ENCODE data around the gene ASPM. TPM values are rescaled to one million over a fixed set of nuclear protein-coding genes. Genes with fewer than 3 reads are reported as not detected.
A peak's percentile ranks its signal among the peaks of the same experiment; 100 is the strongest.
"Not testable (repeated sequence)": the region's sequence is repeated elsewhere in the genome, so short reads cannot be mapped to it uniquely, and the experiment has no call there.

ASPM gene
- total RNA-seq, 1 experiment from 2014 or later = 18.7 TPM

DNA sequence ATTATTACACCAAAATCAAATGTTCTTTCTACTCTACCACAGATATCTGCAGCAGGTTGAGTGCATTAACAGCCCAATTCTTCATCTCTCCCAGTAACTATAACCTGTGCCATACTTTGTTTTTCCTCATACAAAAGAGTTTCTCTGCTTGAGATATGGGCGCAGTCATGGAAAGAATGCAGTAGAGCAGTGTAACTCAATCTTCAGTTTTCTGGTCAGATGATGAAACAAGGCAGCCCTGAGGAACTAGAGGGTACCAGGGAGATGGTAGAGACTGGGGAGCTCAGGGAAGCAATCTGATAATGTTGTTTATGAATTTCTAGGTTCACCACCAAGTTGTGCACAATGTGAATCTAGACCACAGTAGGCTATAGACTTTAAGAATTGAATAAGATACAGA, 39.6 kb downstream of the ASPM start:
- H3K36me3 ChIP-seq = peaks cover 84% of the 10 kb centered on the region
- no peak for DNase-seq
- no peaks in the 10 kb centered on the region for H3K27me3 ChIP-seq
- no peak overlapping the region for H3K4me3 ChIP-seq
- no peaks in the 10 kb centered on the region for H3K9me3 ChIP-seq

DNA sequence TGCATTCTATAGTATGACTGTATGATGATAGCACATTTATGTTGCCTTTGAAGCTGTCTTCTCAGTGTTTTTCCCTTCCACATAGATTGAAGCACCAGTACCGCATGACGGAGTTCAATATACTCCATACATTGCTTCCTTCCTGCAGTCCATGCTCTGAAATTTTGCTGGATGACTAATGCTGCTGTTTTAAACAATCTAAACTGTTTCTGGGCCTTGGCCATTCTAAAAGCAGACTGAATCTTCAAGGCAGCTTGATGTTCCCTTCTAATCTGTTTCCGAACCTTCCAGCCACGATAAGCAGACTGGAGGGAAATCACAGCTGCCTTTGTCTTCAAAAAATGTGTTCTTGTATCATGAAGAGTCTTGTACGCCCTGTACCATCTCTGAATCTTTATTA, 43.2 kb downstream of the ASPM start:
- H3K9me3 ChIP-seq = no peaks in the 10 kb centered on the region
- peaks cover 84% of the 10 kb centered on the region for H3K36me3 ChIP-seq

DNA sequence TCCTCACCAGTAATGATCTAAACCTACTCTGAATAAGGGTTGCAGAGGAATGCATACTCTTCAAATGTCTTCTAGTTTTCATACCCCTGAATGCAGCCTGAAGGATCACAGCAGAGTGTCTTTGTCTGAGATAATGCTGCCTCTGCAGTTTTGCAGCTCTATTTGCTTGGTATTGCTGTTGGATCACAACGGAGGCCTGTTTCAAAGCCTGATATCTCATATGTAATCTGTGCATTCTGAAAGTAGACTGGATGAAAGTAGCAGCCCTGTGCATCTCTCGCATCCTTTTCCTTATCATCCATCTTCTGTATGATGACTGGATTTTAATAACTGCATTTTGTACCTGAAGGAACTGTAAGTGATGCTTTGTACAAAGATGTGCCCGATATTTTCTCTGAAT, 44.5 kb downstream of the ASPM start:
- no peaks in the 10 kb centered on the region for H3K9me3 ChIP-seq
- H3K27me3 ChIP-seq = no peaks in the 10 kb centered on the region
- no peak overlapping the region for H3K4me3 ChIP-seq
- DNase-seq = no peak
- peaks cover 78% of the 10 kb centered on the region for H3K36me3 ChIP-seq

More for the DNA sequence above, 43.2 kb downstream of the ASPM start:
- Histone ChIP-seq H3K4me3 (no peak overlapping the region), H3K27me3 (no peaks in the 10 kb centered on the region)
- no peak for DNase-seq

DNA sequence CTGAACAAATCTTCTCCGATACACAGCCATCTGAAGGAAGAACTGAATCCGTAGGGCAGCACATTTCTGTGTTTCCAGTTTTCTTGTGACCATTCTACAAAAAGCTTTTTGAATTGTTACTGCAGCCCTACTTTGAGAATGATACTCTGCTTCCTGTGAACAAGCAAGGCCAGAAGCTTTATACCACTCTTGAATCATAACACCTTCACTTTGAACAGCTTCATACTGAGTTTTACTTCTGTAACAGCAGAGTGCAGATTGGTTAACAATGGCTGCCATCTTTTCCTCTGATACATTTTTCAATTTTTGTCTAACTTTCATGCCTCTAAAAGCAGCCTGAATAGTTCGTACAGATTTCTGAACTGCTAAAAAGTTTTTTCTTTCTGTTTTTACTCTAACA, 45.8 kb downstream of the ASPM start:
- no peak for DNase-seq
- Histone ChIP-seq H3K9me3 (no peaks in the 10 kb centered on the region), H3K36me3 (peaks cover 82% of the 10 kb centered on the region), H3K27me3 (no peaks in the 10 kb centered on the region), H3K4me3 (no peak overlapping the region)

DNA sequence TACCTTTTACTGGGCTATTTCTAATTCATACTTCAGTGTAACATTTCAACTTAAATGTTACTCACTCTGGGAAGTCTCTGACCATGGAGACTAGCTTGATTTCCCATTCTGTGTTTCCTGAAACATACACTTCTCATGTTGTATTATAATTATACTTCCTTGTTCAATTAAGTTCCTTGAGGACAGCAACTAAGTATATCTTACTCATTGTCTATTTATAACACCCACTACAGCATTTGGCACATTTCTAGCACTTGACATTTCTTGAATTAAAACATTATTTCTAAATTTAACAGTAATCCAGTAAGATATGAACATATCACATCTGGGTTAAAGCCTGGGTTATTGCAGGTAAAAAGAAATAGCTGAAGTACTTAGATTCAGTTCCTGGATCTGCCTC, 47.0 kb downstream of the ASPM start:
- H3K36me3 ChIP-seq = peaks cover 82% of the 10 kb centered on the region
- no peaks in the 10 kb centered on the region for H3K9me3 ChIP-seq
- DNase-seq = no peak

DNA sequence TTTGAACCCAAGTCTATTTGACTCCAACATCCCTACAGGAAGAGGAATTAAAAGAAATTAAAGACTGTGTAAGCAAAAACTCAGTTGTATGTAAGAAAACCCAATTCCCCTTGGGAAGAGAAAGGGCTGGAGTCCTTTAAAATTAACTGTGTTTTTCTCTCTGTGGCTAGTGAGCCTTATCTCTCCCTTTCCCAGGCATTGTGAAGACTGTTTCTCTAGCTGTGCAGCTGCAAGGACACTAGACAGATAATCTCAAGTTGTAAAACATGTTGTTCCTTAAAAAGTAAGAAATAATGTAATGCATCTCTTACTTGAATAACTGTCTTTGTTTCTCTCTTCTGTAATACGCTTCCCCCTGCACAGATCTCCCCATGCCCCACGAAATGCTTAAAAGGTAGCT, 49.5 kb downstream of the ASPM start:
- not testable (repeated sequence) for H3K27me3 ChIP-seq, DNase-seq, H3K9me3 ChIP-seq, H3K4me3 ChIP-seq
- H3K36me3 ChIP-seq = peaks cover 79% of the 10 kb centered on the region

More for the DNA sequence above, 47.0 kb downstream of the ASPM start:
- no peak overlapping the region for H3K4me3 ChIP-seq
- no peaks in the 10 kb centered on the region for H3K27me3 ChIP-seq

DNA sequence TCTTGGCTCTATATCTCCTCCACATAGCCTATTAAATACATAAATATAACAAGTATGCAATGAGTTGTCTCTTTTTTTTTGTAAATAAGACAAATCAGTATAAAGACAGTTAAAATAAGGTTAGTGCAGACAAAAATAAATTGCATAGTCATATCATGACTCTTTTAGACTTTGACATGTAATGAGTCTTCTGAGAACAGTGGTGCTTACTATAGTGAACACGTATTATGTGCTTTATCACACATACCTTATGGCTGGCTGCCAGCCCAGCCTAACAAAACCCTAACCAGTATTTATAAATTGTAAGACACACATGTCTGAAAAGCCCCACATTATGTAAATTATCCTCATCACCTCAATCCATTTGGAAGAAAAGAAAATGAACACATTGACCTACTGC, 50.3 kb downstream of the ASPM start:
- H3K27me3 ChIP-seq = no peaks in the 10 kb centered on the region
- DNase-seq = no peak
- peaks cover 79% of the 10 kb centered on the region for H3K36me3 ChIP-seq
- H3K4me3 ChIP-seq = no peak overlapping the region
- H3K9me3 ChIP-seq = no peaks in the 10 kb centered on the region

DNA sequence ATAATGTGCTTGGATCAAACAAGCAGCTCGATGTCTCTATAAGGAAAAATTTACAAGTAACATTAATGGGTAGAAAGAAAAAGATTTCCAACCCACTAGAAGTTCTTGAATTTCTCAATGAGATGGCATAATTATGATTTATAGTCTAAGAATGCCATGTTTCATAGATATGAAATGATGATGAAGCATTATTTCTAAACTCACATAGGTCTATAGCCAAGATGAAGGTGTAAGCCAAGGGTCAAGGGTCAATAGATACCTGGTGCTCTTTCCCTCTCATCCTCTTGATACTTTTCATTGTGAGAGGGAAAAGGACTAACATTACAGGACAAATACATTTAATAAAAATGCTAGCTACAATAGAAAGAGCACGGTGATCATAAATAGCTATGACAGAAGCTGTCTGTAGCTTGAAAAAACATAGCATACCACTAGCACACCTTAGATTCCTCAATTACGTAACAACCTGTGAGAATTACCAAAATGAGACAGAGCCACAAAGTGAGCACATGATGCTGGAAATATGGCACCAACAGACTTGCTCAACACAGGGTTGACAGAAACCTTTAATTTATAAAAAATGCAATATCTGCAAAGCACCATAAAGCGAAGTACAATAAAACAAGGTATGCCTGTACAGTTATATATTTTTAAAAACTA, 53.1 kb downstream of the ASPM start:
- Histone ChIP-seq H3K4me3 (no peak overlapping the region), H3K36me3 (peaks cover 86% of the 10 kb centered on the region), H3K27me3 (no peaks in the 10 kb centered on the region), H3K9me3 (no peaks in the 10 kb centered on the region)
- no peak for DNase-seq

DNA sequence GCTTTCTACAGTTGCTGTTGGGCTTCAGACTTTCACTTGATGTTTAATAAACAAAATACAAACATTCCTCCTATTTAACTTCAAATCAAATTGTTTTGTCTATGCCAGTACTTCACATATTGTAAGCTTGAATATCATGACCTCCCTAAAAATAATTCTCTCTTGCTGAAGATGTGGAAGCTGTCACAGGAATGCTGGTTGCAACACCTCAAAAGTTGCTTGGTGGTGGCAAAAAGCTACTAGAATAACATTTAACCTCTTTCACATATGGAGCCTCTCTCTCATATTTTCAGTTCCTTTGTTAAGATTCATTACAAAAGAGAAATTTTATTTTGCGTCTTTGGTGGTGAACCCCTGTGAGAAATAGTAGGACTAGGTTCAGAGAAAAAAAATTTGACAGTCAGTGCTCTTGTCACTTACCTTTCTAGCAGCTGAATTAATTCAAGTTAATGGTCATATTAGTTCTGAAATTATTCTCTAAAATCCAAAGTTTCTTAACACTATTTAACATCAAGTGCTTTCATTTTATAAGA, 53.9 kb downstream of the ASPM start:
- Histone ChIP-seq H3K36me3 (peaks cover 92% of the 10 kb centered on the region), H3K9me3 (no peaks in the 10 kb centered on the region), H3K27me3 (no peaks in the 10 kb centered on the region), H3K4me3 (no peak overlapping the region)
- DNase-seq = no peak

DNA sequence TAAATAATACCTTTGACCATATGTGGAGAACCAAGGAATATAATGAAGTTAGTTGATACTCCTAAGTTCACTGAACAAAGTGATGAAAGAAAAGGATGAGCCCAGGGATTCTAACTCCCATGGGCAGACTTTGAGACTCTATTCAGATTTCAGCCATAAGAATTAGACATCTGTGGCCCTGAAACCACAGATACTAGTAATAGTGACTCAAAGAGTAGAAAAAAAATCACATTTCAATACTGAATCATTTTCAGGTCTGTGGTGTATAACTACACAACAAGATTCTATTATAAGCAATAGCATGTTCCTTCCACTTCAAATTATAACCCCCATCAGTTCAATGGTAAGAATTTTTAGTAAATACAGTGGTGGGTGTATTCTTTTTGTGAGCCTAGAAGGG, 63.0 kb downstream of the ASPM start:
- peaks cover 76% of the 10 kb centered on the region for H3K36me3 ChIP-seq
- DNase-seq = no peak
- no peak overlapping the region for H3K4me3 ChIP-seq
- H3K9me3 ChIP-seq = peaks cover 15% of the 10 kb centered on the region
- H3K27me3 ChIP-seq = no peaks in the 10 kb centered on the region

DNA sequence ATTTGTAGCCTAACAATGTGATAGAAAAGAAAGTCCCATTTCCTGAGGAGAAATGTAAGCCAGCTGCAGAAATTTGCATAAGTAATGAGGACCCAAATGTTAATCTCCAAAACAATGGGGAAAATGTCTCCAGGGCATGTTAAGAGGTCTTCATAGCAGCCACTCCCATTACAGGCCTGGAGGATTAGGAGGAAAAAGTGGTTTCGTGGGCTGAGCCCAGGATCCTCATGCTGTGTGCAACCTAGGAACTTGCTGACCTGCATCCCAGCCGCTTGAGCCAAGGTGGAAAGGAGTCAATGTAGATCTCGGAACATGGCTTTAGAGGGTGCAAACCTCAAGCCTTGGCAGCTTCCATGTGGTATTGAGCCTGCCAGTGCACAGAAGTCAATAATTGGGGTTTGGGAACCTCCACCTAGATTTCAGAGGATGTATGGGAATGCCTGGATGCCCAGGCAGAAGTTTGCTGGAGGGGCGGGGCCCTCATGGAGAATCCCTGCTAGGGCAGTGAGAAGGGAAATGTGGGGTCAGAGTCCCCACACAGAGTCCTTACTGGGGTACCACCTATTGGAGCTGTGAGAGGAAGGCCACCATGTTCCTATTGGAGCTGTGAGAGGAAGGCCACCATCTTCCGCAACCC, 65.2 kb downstream of the ASPM start:
- Histone ChIP-seq H3K9me3 (peaks cover 15% of the 10 kb centered on the region), H3K36me3 (peaks cover 54% of the 10 kb centered on the region), H3K4me3 (no peak overlapping the region), H3K27me3 (no peaks in the 10 kb centered on the region)
- peak; percentile 6 for DNase-seq

DNA sequence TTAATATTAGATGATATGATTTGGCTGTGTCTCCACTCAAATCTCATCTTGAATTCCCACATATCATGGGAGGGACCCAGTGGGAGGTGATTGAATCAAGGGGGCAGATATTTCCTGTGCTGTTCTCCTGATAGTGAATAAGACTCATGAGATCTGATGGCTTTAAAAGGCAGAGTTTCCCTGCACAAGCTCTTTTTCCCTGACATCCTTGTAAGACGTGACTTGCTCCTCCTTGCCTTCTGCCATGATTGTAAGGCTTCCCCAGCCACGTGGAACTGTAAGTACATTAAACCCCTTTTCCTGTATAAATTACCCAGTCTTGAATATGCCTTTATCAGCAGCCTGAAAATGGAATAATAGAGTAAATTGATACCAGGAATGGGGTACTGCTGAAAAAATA, 66.1 kb downstream of the ASPM start:
- H3K9me3 ChIP-seq = peaks cover 17% of the 10 kb centered on the region
- DNase-seq = no peak
- H3K36me3 ChIP-seq = peaks cover 45% of the 10 kb centered on the region
- H3K27me3 ChIP-seq = no peaks in the 10 kb centered on the region
- no peak overlapping the region for H3K4me3 ChIP-seq

DNA sequence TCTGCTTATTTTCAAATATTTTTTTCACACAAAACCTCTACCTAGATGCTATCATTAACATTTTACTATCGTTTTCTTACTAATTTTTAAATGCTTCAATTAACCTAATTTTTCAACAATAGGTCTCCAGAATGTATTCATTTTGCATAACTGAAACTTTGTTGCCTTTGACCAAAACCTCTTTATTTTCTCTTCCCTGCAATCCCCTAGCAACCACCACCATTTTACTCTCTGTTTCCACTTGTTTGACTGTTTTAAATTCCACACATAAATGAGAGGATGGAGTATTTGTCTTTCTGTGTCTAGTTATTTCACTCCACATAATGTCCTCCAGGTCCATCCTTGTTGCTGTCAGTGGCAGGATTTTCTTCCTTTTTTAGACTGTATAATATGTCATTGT, 69.9 kb downstream of the ASPM start:
- peaks cover 7% of the 10 kb centered on the region for H3K36me3 ChIP-seq
- H3K4me3 ChIP-seq = no peak overlapping the region
- peaks cover 10% of the 10 kb centered on the region for H3K9me3 ChIP-seq
- no peak for DNase-seq
- no peaks in the 10 kb centered on the region for H3K27me3 ChIP-seq

DNA sequence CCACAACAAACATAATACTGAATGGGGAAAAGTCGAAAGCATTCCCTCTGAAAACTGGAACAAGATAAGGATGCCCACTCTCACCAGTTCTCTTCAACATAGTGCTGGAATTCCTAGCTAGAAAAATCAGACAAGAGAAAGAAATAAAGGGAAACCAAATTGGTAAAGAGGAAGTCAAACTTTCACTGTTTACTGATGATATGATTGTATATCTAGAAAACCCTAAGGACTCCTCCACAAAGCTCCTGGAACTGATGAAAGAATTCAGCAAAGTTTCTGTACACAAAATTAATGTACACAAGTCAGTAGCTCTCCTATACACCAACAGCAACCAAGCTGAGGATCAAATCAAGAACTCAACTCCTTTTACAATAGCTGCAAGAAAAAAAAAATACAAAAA, 72.5 kb downstream of the ASPM start:
- Histone ChIP-seq H3K36me3 (no peaks in the 10 kb centered on the region), H3K9me3 (peaks cover 3% of the 10 kb centered on the region; the same call in 1 of the 2 replicates), H3K4me3 (no peak overlapping the region), H3K27me3 (no peaks in the 10 kb centered on the region)
- no peak for DNase-seq

DNA sequence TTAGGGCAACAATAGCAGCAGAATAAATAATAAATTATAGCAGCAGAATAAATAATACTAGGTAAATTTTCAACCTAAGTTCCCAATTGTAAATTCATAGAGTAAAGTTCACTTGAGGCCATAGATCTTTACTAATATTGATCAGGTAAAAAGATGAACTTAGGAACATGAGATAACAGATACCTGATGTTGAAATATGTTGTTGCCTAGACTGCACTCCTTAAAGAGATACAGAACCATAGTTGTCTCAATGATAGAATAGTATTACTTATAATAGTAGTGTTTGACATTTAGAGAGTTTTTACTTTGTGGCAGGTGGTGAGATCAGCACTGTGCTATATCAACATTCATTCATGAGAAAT, 79.0 kb downstream of the ASPM start:
- Histone ChIP-seq H3K36me3 (no peaks in the 10 kb centered on the region), H3K9me3 (no peaks in the 10 kb centered on the region), H3K4me3 (no peak overlapping the region), H3K27me3 (no peaks in the 10 kb centered on the region)
- no peak for DNase-seq

DNA sequence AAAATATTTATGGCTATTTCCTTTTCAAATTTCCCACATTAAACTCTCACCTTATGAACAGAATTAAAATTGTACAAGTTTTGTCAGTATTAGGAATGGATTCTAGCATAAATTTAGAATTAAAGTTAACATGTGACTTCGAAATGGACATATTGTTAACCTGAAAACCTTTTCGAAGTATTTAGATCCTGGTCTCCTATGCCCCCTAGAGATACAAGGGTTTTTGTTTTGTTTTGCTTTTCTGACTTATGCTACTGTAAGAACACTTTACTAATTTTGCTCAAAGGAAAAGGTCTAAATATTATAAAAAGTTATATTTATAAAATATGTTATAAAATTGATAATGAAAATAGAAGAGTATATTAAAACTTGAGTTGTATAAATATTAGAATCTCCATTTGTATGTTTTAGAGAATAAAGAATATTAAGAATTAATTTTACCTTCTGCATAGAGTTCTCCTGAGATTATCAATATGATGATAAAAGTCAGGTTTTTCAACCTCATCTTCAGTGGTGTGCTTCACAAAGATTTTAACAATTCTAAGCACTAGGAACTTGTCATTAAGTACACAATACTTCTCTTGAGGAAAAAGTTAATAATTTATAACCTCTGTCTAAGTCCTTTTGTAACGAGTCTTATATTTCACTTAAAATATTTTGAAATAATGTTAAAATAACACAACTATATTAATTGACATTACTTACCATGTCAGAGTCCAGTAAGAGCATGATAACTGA, 79.6 kb downstream of the ASPM start, which contains the start of gene F13B:
Gene F13B, minus strand, starts transcription at position 542 of the 738 bp plus-strand sequence. Its CDS starts 37 bp downstream, at position 505.
- DNase-seq = no peak
- Histone ChIP-seq H3K9me3 (no peaks in the 10 kb centered on the region), H3K36me3 (no peaks in the 10 kb centered on the region), H3K4me3 (no peak within 1 kb of the TSS), H3K27me3 (no peaks in the 10 kb centered on the region)

DNA sequence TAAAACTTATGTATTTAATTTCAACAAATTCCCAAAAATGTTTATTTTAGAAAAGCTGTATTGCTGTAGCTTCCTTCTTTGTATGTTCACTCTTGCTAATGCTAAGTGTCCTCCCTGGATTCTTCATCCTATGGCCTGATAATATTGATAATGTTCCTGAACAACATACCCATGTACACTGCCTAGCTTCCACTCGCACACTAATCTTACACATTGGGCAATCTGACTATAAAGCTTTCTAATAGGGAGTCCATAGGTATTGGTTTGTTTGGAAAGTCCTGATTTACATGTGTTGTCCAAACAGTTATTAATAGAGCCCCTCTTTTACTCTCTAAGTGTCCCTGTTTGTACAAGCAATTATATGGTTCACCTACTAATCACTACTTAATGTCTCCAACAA, 80.2 kb downstream of the ASPM start:
- Histone ChIP-seq H3K27me3 (no peaks in the 10 kb centered on the region), H3K36me3 (no peaks in the 10 kb centered on the region), H3K4me3 (no peak overlapping the region), H3K9me3 (no peaks in the 10 kb centered on the region)
- no peak for DNase-seq

Measured in MG63 (cell line).